ENCODE results near the gene SNX22. TPM values are rescaled to one million over a fixed set of nuclear protein-coding genes. Genes with fewer than 3 reads are reported as not detected.
"Not testable (repeated sequence)": the region's sequence is repeated elsewhere in the genome, so short reads cannot be mapped to it uniquely, and the experiment has no call there.

SNX22 gene
- total and polyA plus RNA-seq, 2 of the 8 experiments (the other 6 are each of a cell fraction or from before 2014, with no cell fraction given), result 4.9 TPM

GRCh38 chr15:64117759-64118487 is 33.6 kb upstream of the SNX22 start (continued):
- TF ChIP-seq ATF2 (IDR thresholded peaks at IDR 0.05; ENCODE audit: low read length) (no peak), SP4 (IDR thresholded peaks at IDR 0.05; ENCODE audit: low read length) (no peak)

- not testable (repeated sequence) for H4K20me1 ChIP-seq (replicated peaks in 1 of 2; ENCODE audit: control insufficient read depth in 1 of 2, insufficient read depth in 2 of 2, low read length in 2 of 2); H3K9me3 ChIP-seq (ENCODE audit: insufficient read depth in 2 of 2, low read depth in 1 of 2, low read length in 1 of 2); H2BK5ac ChIP-seq (ENCODE audit: low read depth, low read length); H2AFZ ChIP-seq (ENCODE audit: low read length); H2BK15ac ChIP-seq (ENCODE audit: low read length); H3K56ac ChIP-seq (replicated peaks; ENCODE audit: insufficient read length, low read depth, low read length); H3K4ac ChIP-seq (replicated peaks; ENCODE audit: insufficient read length, low read depth, low read length); H3K27me3 ChIP-seq (replicated peaks in 1 of 4; ENCODE audit: control insufficient read depth in 3 of 4, extremely low read depth in 1 of 4, insufficient read depth in 3 of 4, low read length in 3 of 4); FAIRE-seq; H3K23ac ChIP-seq (ENCODE audit: insufficient read length); H3K4me3 ChIP-seq (ENCODE audit: extremely low read depth in 1 of 4, insufficient read depth in 2 of 4, low read depth in 3 of 4, low read length in 4 of 4); H3K4me1 ChIP-seq (replicated peaks in 1 of 4; ENCODE audit: control insufficient read depth in 3 of 4, insufficient read depth in 4 of 4, low read length in 3 of 4); H3K79me2 ChIP-seq (ENCODE audit: control insufficient read depth in 1 of 2, insufficient read depth in 2 of 2, low read length in 2 of 2); H3K27ac ChIP-seq (ENCODE audit: low read depth, low read length); H2BK12ac ChIP-seq (ENCODE audit: low read depth, low read length); H3K79me1 ChIP-seq (ENCODE audit: low read depth, low read length); H4K91ac ChIP-seq (replicated peaks; ENCODE audit: insufficient read length, low read length); H4K5ac ChIP-seq (ENCODE audit: insufficient read length, low read depth, low read length); H4K8ac ChIP-seq (ENCODE audit: extremely low read depth, insufficient read depth, low read length); H3K18ac ChIP-seq (ENCODE audit: extremely low read depth, low read length); DNase-seq (ENCODE audit: low read depth in 1 of 2, low spot score in 2 of 2); H3K4me2 ChIP-seq (ENCODE audit: insufficient read depth in 1 of 2, low read depth in 2 of 2, low read length in 2 of 2); H2BK120ac ChIP-seq (replicated peaks; ENCODE audit: low read depth, low read length); H2AK5ac ChIP-seq (ENCODE audit: low read depth, low read length); H2BK20ac ChIP-seq (ENCODE audit: low read length); H3K9ac ChIP-seq (replicated peaks in 1 of 4; ENCODE audit: extremely low read depth in 1 of 4, low read depth in 3 of 4, low read length in 3 of 4); H3K14ac ChIP-seq (ENCODE audit: insufficient read length); H3K23me2 ChIP-seq (ENCODE audit: low read depth, low read length)
- ChIA-PET POLR2A (ENCODE audit: partially characterized antibody) (interaction anchor here (1.0 to 1.5 kb wide), 2 partner anchors 9 to 14 kb away, joined by 4 read pairs; no protein-coding TSS in a partner anchor), CTCF (ENCODE audit: partially characterized antibody) (interaction anchor here (0.6 kb wide), 1 partner anchor 638 kb away, joined by 3 read pairs; no protein-coding TSS in a partner anchor)
- H3K36me3 ChIP-seq (ENCODE audit: control insufficient read depth in 2 of 4, insufficient read depth in 4 of 4, low read length in 3 of 4), result peaks cover 6 to 45% (median 11%) of the 10 kb centered on the region in 4 experiments; a peak in 7 of 8 replicates
- 94% methylated on average over 2 of the region's 2 CpGs; no CpG with 5 or more reads in 1 of the 2 experiments for WGBS, 2 experiments (ENCODE audit: extremely low coverage in 1 of 2, insufficient coverage in 1 of 2, insufficient read length in 1 of 2, insufficient replicate concordance in 2 of 2, low coverage in 1 of 2, low lambda C conversion rate in 2 of 2, missing lambda C conversion rate in 1 of 2)
Observed at GRCh38 chr15:64120322-64120721, 31.2 kb upstream of the SNX22 start.
